8988T (cell line): ENCODE measurements around the gene CAPG.
"Not testable (repeated sequence)": the region's sequence is repeated elsewhere in the genome, so short reads cannot be mapped to it uniquely, and the experiment has no call there.

ENCODE experiments used
- DNase-seq: peaks from one replicate; pipeline ENCODE4 v3.0.0; 2011

The CAPG gene

GRCh38 chr2:85409845-85410583, at the start of gene CAPG:
Gene CAPG, minus strand, starts transcription at chr2:85410366. Its CDS starts 8,221 bp downstream, at chr2:85402145.
- DNase-seq, result no peak

GRCh38 chr2:85459771-85460170, 49.6 kb upstream of the CAPG start:
- DNase-seq, result no peak

- DNase-seq, result no peak
Measured at GRCh38 chr2:85458601-85459563, 48.7 kb upstream of the CAPG start.

GRCh38 chr2:85457877-85458316, 47.7 kb upstream of the CAPG start:
- DNase-seq, result no peak

- no peak for DNase-seq
Measured at GRCh38 chr2:85457043-85457442, 46.9 kb upstream of the CAPG start.

GRCh38 chr2:85455552-85456090, 45.5 kb upstream of the CAPG start:
- no peak for DNase-seq

- DNase-seq, result no peak
Measured at GRCh38 chr2:85453571-85453970, 43.4 kb upstream of the CAPG start.

GRCh38 chr2:85452237-85452636, 42.1 kb upstream of the CAPG start:
- no peak for DNase-seq

GRCh38 chr2:85449214-85449588, 39.0 kb upstream of the CAPG start:
- no peak for DNase-seq

GRCh38 chr2:85448461-85449213, 38.5 kb upstream of the CAPG start:
- DNase-seq, result no peak

GRCh38 chr2:85447222-85447585, 37.0 kb upstream of the CAPG start:
- no peak for DNase-seq

- no peak for DNase-seq
Measured at GRCh38 chr2:85446296-85447221, 36.4 kb upstream of the CAPG start.

GRCh38 chr2:85445316-85446295, 35.4 kb upstream of the CAPG start:
- no peak for DNase-seq

- DNase-seq, result no peak
Measured at GRCh38 chr2:85444629-85445172, 34.5 kb upstream of the CAPG start.

GRCh38 chr2:85441864-85442263, 31.7 kb upstream of the CAPG start:
- no peak for DNase-seq

- DNase-seq, result no peak
Measured at GRCh38 chr2:85440729-85441128, 30.6 kb upstream of the CAPG start.

- DNase-seq, result no peak
Measured at GRCh38 chr2:85439986-85440385, 29.8 kb upstream of the CAPG start.

- not testable (repeated sequence) for DNase-seq
Measured at GRCh38 chr2:85439569-85439968, 29.4 kb upstream of the CAPG start.

- no peak for DNase-seq
Measured at GRCh38 chr2:85439025-85439472, 28.9 kb upstream of the CAPG start.
